ENCODE results near the gene ONECUT1. TPM values are rescaled to one million over a fixed set of nuclear protein-coding genes. Genes with fewer than 3 reads are reported as not detected.

ONECUT1 gene
- total RNA-seq, 2 experiments from 2014 or later, result 0.15 to 0.25 TPM

DNA sequence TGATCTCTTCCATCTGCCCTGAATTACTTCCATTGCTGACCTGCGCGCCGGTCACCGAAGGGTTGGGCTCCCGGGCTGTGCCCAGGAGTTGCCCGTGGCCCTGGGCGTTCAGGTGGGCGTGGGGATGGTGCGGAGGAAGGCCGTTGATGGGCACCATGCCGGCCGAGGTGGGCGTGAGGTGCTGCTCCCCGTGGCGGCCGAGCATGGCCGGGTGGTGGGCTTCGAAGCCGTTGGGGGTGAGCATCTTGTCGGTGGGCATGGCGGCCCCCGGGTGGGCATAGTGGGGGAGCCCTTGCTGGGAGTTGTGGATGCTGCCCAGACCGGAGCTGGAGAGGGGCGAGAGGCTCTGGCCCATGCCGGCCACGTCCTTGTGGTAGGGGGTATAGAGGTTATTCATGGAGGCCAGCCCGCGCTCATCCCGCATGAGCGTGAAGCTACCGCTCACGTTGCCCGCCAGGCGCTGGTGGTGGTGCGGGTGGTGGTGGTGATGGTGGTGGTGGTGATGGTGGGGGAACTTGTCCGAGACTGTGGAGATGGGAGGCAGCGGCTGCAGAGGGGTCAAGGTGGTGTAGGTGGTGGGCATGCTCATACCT lies 1.0 kb downstream of the ONECUT1 start:
- no peaks in the 10 kb centered on the region for H3K4me1 ChIP-seq (ENCODE audit: insufficient read depth, low read length, poor library complexity, severe bottlenecking)
- peak overlapping the region; percentile 72; the same call in 1 of the 2 replicates for H3K4me2 ChIP-seq (ENCODE audit: low read length)
- H3K9me2 ChIP-seq (ENCODE audit: insufficient read depth, low read length), result no peaks in the 10 kb centered on the region
- TF ChIP-seq CTCF (conservative IDR thresholded peaks at IDR 0.05; ENCODE audit: low read length) (no peak), EZH2phosphoT487 (IDR thresholded peaks at IDR 0.05; ENCODE audit: borderline replicate concordance, low read depth, low read length) (no peak)
- H3K27ac ChIP-seq (ENCODE audit: low read depth, low read length, poor library complexity, severe bottlenecking), result no peak overlapping the region
- intact Hi-C loops (cut with micrococcal nuclease; ENCODE audit: unreplicated experiment), result no loop called here
- no TSS peak for BruUV-seq (replicated peaks)
- no peak overlapping the region for H3K4me3 ChIP-seq (ENCODE audit: low read depth, low read length, poor library complexity, severe bottlenecking)
- H2AFZ ChIP-seq (ENCODE audit: low read length), result no peak overlapping the region
- no peaks in the 10 kb centered on the region for H3K79me2 ChIP-seq (ENCODE audit: insufficient read depth, low read depth, low read length)
- POLR2A ChIA-PET, result interaction anchor here (0.5 to 0.7 kb wide), 2 partner anchors 18 to 515 kb away, joined by 3 read pairs; no protein-coding TSS in a partner anchor
- H3K36me3 ChIP-seq (ENCODE audit: insufficient read depth, low read length), result no peaks in the 10 kb centered on the region
- no peaks in the 10 kb centered on the region for H4K20me1 ChIP-seq (ENCODE audit: insufficient read depth, low read length)
- H3K9me3 ChIP-seq (ENCODE audit: low read length), result no peaks in the 10 kb centered on the region
- CTCF ChIA-PET (ENCODE audit: unreplicated experiment), result no interaction called here
- DNase-seq (ENCODE audit: low spot score), result no peak

- Histone ChIP-seq H4K20me1 (ENCODE audit: insufficient read depth, low read length) (no peaks in the 10 kb centered on the region), H3K9me2 (ENCODE audit: insufficient read depth, low read length) (no peaks in the 10 kb centered on the region), H3K4me2 (ENCODE audit: low read length) (no peak overlapping the region), H3K4me3 (ENCODE audit: low read depth, low read length, poor library complexity, severe bottlenecking) (no peak overlapping the region), H3K79me2 (ENCODE audit: insufficient read depth, low read depth, low read length) (no peaks in the 10 kb centered on the region), H3K36me3 (ENCODE audit: insufficient read depth, low read length) (no peaks in the 10 kb centered on the region), H3K27ac (ENCODE audit: low read depth, low read length, poor library complexity, severe bottlenecking) (no peak overlapping the region), H3K9me3 (ENCODE audit: low read length) (no peaks in the 10 kb centered on the region), H2AFZ (ENCODE audit: low read length) (no peak overlapping the region), H3K4me1 (ENCODE audit: insufficient read depth, low read length, poor library complexity, severe bottlenecking) (no peaks in the 10 kb centered on the region)
- BruUV-seq (replicated peaks), result no TSS peak
- intact Hi-C loops (cut with micrococcal nuclease; ENCODE audit: unreplicated experiment), result no loop called here
- TF ChIP-seq EZH2phosphoT487 (IDR thresholded peaks at IDR 0.05; ENCODE audit: borderline replicate concordance, low read depth, low read length) (no peak), CTCF (conservative IDR thresholded peaks at IDR 0.05; ENCODE audit: low read length) (no peak)
- ChIA-PET POLR2A (no interaction called here), CTCF (ENCODE audit: unreplicated experiment) (no interaction called here)
- no peak for DNase-seq (ENCODE audit: low spot score)
These were observed 1.8 kb downstream of the ONECUT1 start for GRCh38 chr15:52788099-52788986.

Measured in OCI-LY7 (cell line).